Stimulated activated naive B cell treated with anti-CD40 and anti-IgM and Interleukin-4, amounts not matched to agents 10 μg/mL and 1 μg/mL and 100 μg/mL, for 72 hours (primary cell): ENCODE data around the gene TNFRSF25.

ENCODE experiments used
- ATAC-seq, 2 donors: fragments of 150-1000 bp; cut with Tn5 transposase; replicated peaks; 2 replicates each; pipeline ENCODE4 v1.10.0; 2021; ENCODE audit warnings: moderate library complexity in 1 of 2
- DNase-seq: peaks from one replicate; pipeline ENCODE4 v3.0.0; 2021
- H3K27ac Mint-ChIP-seq: one replicate; pipeline ENCODE4 v1.8.0; 2022; ENCODE audit warnings: mild to moderate bottlenecking, mixed read lengths
- H3K27me3 Mint-ChIP-seq, 2 donors: one replicate each; pipeline ENCODE4 v1.8.0; 2022; ENCODE audit warnings: mixed read lengths in 2 of 2
- H3K36me3 Mint-ChIP-seq, 2 donors: one replicate each; pipeline ENCODE4 v1.8.0; 2022; ENCODE audit warnings: mixed read lengths in 2 of 2, mild to moderate bottlenecking in 1 of 2
- H3K4me1 Mint-ChIP-seq, 2 donors: one replicate each; pipeline ENCODE4 v1.8.0; 2022; ENCODE audit warnings: mixed read lengths in 2 of 2, mild to moderate bottlenecking in 1 of 2
- H3K4me3 Mint-ChIP-seq, 2 donors: one replicate each; pipeline ENCODE4 v1.8.0; 2022; ENCODE audit warnings: mild to moderate bottlenecking in 2 of 2, mixed read lengths in 2 of 2, moderate library complexity in 1 of 2
- H3K9me3 Mint-ChIP-seq, 2 donors: one replicate each; pipeline ENCODE4 v1.8.0; 2022; ENCODE audit warnings: mixed read lengths in 2 of 2, mild to moderate bottlenecking in 1 of 2

TNFRSF25 gene

GRCh38 chr1:6466023-6466422, at the start of gene TNFRSF25:
TSS of gene TNFRSF25 (minus strand) at chr1:6466173. CDS start at chr1:6466107, 66 bp downstream.
- H3K9me3 Mint-ChIP-seq: no peaks in the 10 kb centered on the region
- peak; percentile 27 to 29 for ATAC-seq
- H3K27ac Mint-ChIP-seq: no peak within 1 kb of the TSS
- no peak within 1 kb of the TSS for H3K4me3 Mint-ChIP-seq
- peaks cover 0 to under 1% of the 10 kb centered on the region in 2 donors for H3K4me1 Mint-ChIP-seq
- no peaks in the 10 kb centered on the region for H3K36me3 Mint-ChIP-seq
- H3K27me3 Mint-ChIP-seq: peaks cover 33 to 62% of the 10 kb centered on the region in 2 donors
- DNase-seq: no peak

GRCh38 chr1:6515771-6516170, 49.8 kb upstream of the TNFRSF25 start:
- Mint-ChIP-seq H3K4me3 (no peak overlapping the region), H3K4me1 (no peaks in the 10 kb centered on the region), H3K9me3 (no peaks in the 10 kb centered on the region), H3K27ac (no peak overlapping the region), H3K36me3 (peaks cover 0 to 1% of the 10 kb centered on the region in 2 donors), H3K27me3 (no peaks in the 10 kb centered on the region)
- DNase-seq (no peak), ATAC-seq (no peak)

GRCh38 chr1:6513320-6513801, 47.4 kb upstream of the TNFRSF25 start:
- no peak for ATAC-seq
- H3K4me3 Mint-ChIP-seq: no peak overlapping the region
- no peak overlapping the region for H3K27ac Mint-ChIP-seq
- peaks cover 0 to 9% of the 10 kb centered on the region in 2 donors for H3K27me3 Mint-ChIP-seq
- H3K9me3 Mint-ChIP-seq: no peaks in the 10 kb centered on the region
- peaks cover 0 to 9% of the 10 kb centered on the region in 2 donors for H3K4me1 Mint-ChIP-seq
- H3K36me3 Mint-ChIP-seq: no peaks in the 10 kb centered on the region
- no peak for DNase-seq

GRCh38 chr1:6512908-6513280, 46.9 kb upstream of the TNFRSF25 start:
- ATAC-seq (no peak), DNase-seq (no peak)
- Mint-ChIP-seq H3K4me3 (no peak overlapping the region), H3K9me3 (no peaks in the 10 kb centered on the region), H3K36me3 (no peaks in the 10 kb centered on the region), H3K27me3 (peaks cover 0 to 11% of the 10 kb centered on the region in 2 donors), H3K27ac (no peak overlapping the region), H3K4me1 (peaks cover 0 to 9% of the 10 kb centered on the region in 2 donors)

GRCh38 chr1:6512245-6512907, 46.4 kb upstream of the TNFRSF25 start:
- H3K36me3 Mint-ChIP-seq: no peaks in the 10 kb centered on the region
- no peak overlapping the region for H3K27ac Mint-ChIP-seq
- no peaks in the 10 kb centered on the region for H3K9me3 Mint-ChIP-seq
- H3K27me3 Mint-ChIP-seq: peaks cover 0 to 11% of the 10 kb centered on the region in 2 donors
- ATAC-seq (no peak), DNase-seq (no peak)
- peaks cover 0 to 9% of the 10 kb centered on the region in 2 donors for H3K4me1 Mint-ChIP-seq
- no peak overlapping the region for H3K4me3 Mint-ChIP-seq

- no peak overlapping the region for H3K4me3 Mint-ChIP-seq
Measured at GRCh38 chr1:6511561-6512244, 45.7 kb upstream of the TNFRSF25 start.

GRCh38 chr1:6511056-6511455, 45.1 kb upstream of the TNFRSF25 start:
- Mint-ChIP-seq H3K9me3 (no peaks in the 10 kb centered on the region), H3K36me3 (no peaks in the 10 kb centered on the region), H3K4me3 (no peak overlapping the region), H3K27me3 (peaks cover 8 to 11% of the 10 kb centered on the region in 2 donors), H3K27ac (no peak overlapping the region), H3K4me1 (peaks cover 0 to 9% of the 10 kb centered on the region in 2 donors)
- ATAC-seq (no peak), DNase-seq (no peak)

More at GRCh38 chr1:6511561-6512244, 45.7 kb upstream of the TNFRSF25 start:
- H3K36me3 Mint-ChIP-seq: no peaks in the 10 kb centered on the region
- H3K4me1 Mint-ChIP-seq: peaks cover 0 to 9% of the 10 kb centered on the region in 2 donors
- peaks cover 6 to 11% of the 10 kb centered on the region in 2 donors for H3K27me3 Mint-ChIP-seq
- no peak for DNase-seq
- H3K27ac Mint-ChIP-seq: no peak overlapping the region
- no peaks in the 10 kb centered on the region for H3K9me3 Mint-ChIP-seq
- no peak for ATAC-seq

GRCh38 chr1:6510493-6510892, 44.5 kb upstream of the TNFRSF25 start:
- H3K9me3 Mint-ChIP-seq: no peaks in the 10 kb centered on the region
- no peak overlapping the region for H3K27ac Mint-ChIP-seq
- H3K4me1 Mint-ChIP-seq: peaks cover 0 to 9% of the 10 kb centered on the region in 2 donors
- H3K27me3 Mint-ChIP-seq: peaks cover 9 to 13% of the 10 kb centered on the region in 2 donors
- DNase-seq (no peak), ATAC-seq (no peak)
- H3K36me3 Mint-ChIP-seq: no peaks in the 10 kb centered on the region
- H3K4me3 Mint-ChIP-seq: no peak overlapping the region

- ATAC-seq: no peak
- Mint-ChIP-seq H3K4me1 (peaks cover 0 to 9% of the 10 kb centered on the region in 2 donors), H3K4me3 (no peak overlapping the region)
Measured at GRCh38 chr1:6509919-6510291, 43.9 kb upstream of the TNFRSF25 start.

GRCh38 chr1:6509220-6509918, 43.4 kb upstream of the TNFRSF25 start:
- no peak overlapping the region for H3K27ac Mint-ChIP-seq
- peaks cover 13 to 18% of the 10 kb centered on the region in 2 donors for H3K27me3 Mint-ChIP-seq
- ATAC-seq (no peak), DNase-seq (no peak)
- H3K4me3 Mint-ChIP-seq: no peak overlapping the region
- no peaks in the 10 kb centered on the region for H3K36me3 Mint-ChIP-seq
- H3K4me1 Mint-ChIP-seq: peaks cover 0 to 9% of the 10 kb centered on the region in 2 donors
- H3K9me3 Mint-ChIP-seq: no peaks in the 10 kb centered on the region

More at GRCh38 chr1:6509919-6510291, 43.9 kb upstream of the TNFRSF25 start:
- no peak for DNase-seq
- H3K27me3 Mint-ChIP-seq: peaks cover 13 to 18% of the 10 kb centered on the region in 2 donors
- H3K36me3 Mint-ChIP-seq: no peaks in the 10 kb centered on the region
- H3K9me3 Mint-ChIP-seq: no peaks in the 10 kb centered on the region
- H3K27ac Mint-ChIP-seq: no peak overlapping the region

GRCh38 chr1:6508816-6509189, 42.8 kb upstream of the TNFRSF25 start:
- Mint-ChIP-seq H3K4me1 (peaks cover 0 to 9% of the 10 kb centered on the region in 2 donors), H3K27ac (peak overlapping the region; percentile 9), H3K4me3 (no peak overlapping the region), H3K36me3 (no peaks in the 10 kb centered on the region), H3K27me3 (peaks cover 13 to 18% of the 10 kb centered on the region in 2 donors), H3K9me3 (no peaks in the 10 kb centered on the region)
- ATAC-seq: no peak
- no peak for DNase-seq

GRCh38 chr1:6508154-6508815, 42.3 kb upstream of the TNFRSF25 start:
- Mint-ChIP-seq H3K4me3 (no peak overlapping the region), H3K27me3 (peaks cover 13 to 18% of the 10 kb centered on the region in 2 donors), H3K9me3 (no peaks in the 10 kb centered on the region), H3K4me1 (peaks cover 0 to 9% of the 10 kb centered on the region in 2 donors), H3K36me3 (no peaks in the 10 kb centered on the region), H3K27ac (no peak overlapping the region)
- ATAC-seq (no peak), DNase-seq (no peak)

- H3K36me3 Mint-ChIP-seq: no peaks in the 10 kb centered on the region
- H3K4me1 Mint-ChIP-seq: peaks cover 0 to 9% of the 10 kb centered on the region in 2 donors
- DNase-seq (no peak), ATAC-seq (no peak)
- peaks cover 13 to 18% of the 10 kb centered on the region in 2 donors for H3K27me3 Mint-ChIP-seq
- H3K9me3 Mint-ChIP-seq: no peaks in the 10 kb centered on the region
- H3K27ac Mint-ChIP-seq: no peak overlapping the region
- no peak overlapping the region for H3K4me3 Mint-ChIP-seq
Measured at GRCh38 chr1:6507461-6507911, 41.5 kb upstream of the TNFRSF25 start.

- Mint-ChIP-seq H3K27me3 (peaks cover 13 to 18% of the 10 kb centered on the region in 2 donors), H3K9me3 (no peaks in the 10 kb centered on the region), H3K27ac (no peak overlapping the region), H3K4me1 (peaks cover 0 to 9% of the 10 kb centered on the region in 2 donors), H3K4me3 (no peak overlapping the region), H3K36me3 (no peaks in the 10 kb centered on the region)
- DNase-seq: no peak
- ATAC-seq: no peak
Measured at GRCh38 chr1:6507037-6507428, 41.1 kb upstream of the TNFRSF25 start.
